ENCODE data around the gene MTFP1. TPM values are rescaled to one million over a fixed set of nuclear protein-coding genes. Genes with fewer than 3 reads are reported as not detected.

Gene MTFP1
- total and polyA plus RNA-seq, 9 of the 15 experiments (the other 6 are each of a cell fraction or from before 2014, with no cell fraction given): 10.7 to 52.0 (median 30.1) TPM

GRCh38 chr22:30413745-30414524, 11.6 kb upstream of the MTFP1 start (continued):
- TF ChIP-seq CEBPZ (IDR thresholded peaks at IDR 0.05; ENCODE audit: borderline replicate concordance, low read depth, low read length) (no peak), PTRF (tag; IDR thresholded peaks at IDR 0.05) (no peak), MCM3 (IDR thresholded peaks at IDR 0.05) (no peak)

- DNase-seq (ENCODE audit: extremely low read depth in 1 of 4, low spot score in 3 of 4) (no peak), ATAC-seq (no peak), FAIRE-seq (no peak)
- ChIA-PET CTCF (ENCODE audit: low intra/inter-chr PET ratio) (no interaction called here), POLR2A (interaction anchor here (1.5 to 1.9 kb wide), 2 partner anchors 9 kb away, joined by 4 to 9 read pairs; no protein-coding TSS in a partner anchor)
- BruUV-seq (replicated peaks): no TSS peak
- no peak overlapping the region; a peak in 1 of 4 replicates for H3K9ac ChIP-seq (ENCODE audit: insufficient read depth in 1 of 2, low read depth in 2 of 2, low read length in 2 of 2)
- H3K4me3 ChIP-seq: no peak overlapping the region
- H3K4me2 ChIP-seq (ENCODE audit: insufficient read depth, low read length): no peak overlapping the region
- no peaks in the 10 kb centered on the region for H3K27me3 ChIP-seq (ENCODE audit: control insufficient read depth in 2 of 2, insufficient read depth in 2 of 2, low read length in 2 of 2)
- no peaks in the 10 kb centered on the region; a peak in 1 of 5 replicates for H3K4me1 ChIP-seq (replicated peaks in 1 of 2; ENCODE audit: control insufficient read depth in 2 of 2, insufficient read depth in 2 of 2, low read length in 2 of 2)
- WGBS (ENCODE audit: insufficient coverage, low coverage, missing lambda C conversion rate): 78% methylated on average over 4 of the region's 4 CpGs
- H3K9me3 ChIP-seq (replicated peaks; ENCODE audit: control insufficient read depth, insufficient read depth, low read depth, low read length): no peaks in the 10 kb centered on the region
- H4K20me1 ChIP-seq (replicated peaks; ENCODE audit: control insufficient read depth, insufficient read depth, low read length): no peaks in the 10 kb centered on the region
- in situ Hi-C loops (cut with MboI) (no loop called here), intact Hi-C loops (cut with micrococcal nuclease) (no loop called here)
- no peak overlapping the region for H3K27ac ChIP-seq (ENCODE audit: extremely low read depth, low read depth, low read length)
- H3K9me1 ChIP-seq (ENCODE audit: control insufficient read depth, insufficient read depth, low read length): peaks cover 2% of the 10 kb centered on the region
- peaks cover 3% of the 10 kb centered on the region; the same call in 1 of the 3 replicates for H3K79me2 ChIP-seq (ENCODE audit: control insufficient read depth, insufficient read depth, low read length)
- no peak overlapping the region for H2AFZ ChIP-seq (ENCODE audit: low read depth, low read length)
- H3K36me3 ChIP-seq (ENCODE audit: control insufficient read depth, insufficient read depth, low read length): peaks cover 28% of the 10 kb centered on the region
- no peak for TF ChIP-seq MAFF (IDR thresholded peaks at IDR 0.05; ENCODE audit: low read length)
- TF ChIP-seq ZMIZ1 (IDR thresholded peaks at IDR 0.05; ENCODE audit: low read depth in 2 of 2, low read length in 2 of 2): no peak
- TF ChIP-seq THRB (CRISPR knock-in tag; conservative IDR thresholded peaks at IDR 0.05): no peak
- no peak for TF ChIP-seq FOXK1 (CRISPR knock-in tag; IDR thresholded peaks at IDR 0.05; ENCODE audit: borderline replicate concordance)
- no peak for TF ChIP-seq RBM22 (IDR thresholded peaks at IDR 0.05; ENCODE audit: low read depth, low read length, poor library complexity, severe bottlenecking)
- TF ChIP-seq SIN3A (IDR thresholded peaks at IDR 0.05; ENCODE audit: borderline replicate concordance in 2 of 2, control insufficient read depth in 1 of 2, low read depth in 2 of 2, low read length in 2 of 2): no peak
- TF ChIP-seq HDGF (IDR thresholded peaks at IDR 0.05): no peak
- no peak for TF ChIP-seq ZNF224 (CRISPR knock-in tag; IDR thresholded peaks at IDR 0.05)
Observed at GRCh38 chr22:30414525-30415047, 11.0 kb upstream of the MTFP1 start.
